Endothelial cell of umbilical vein (primary cell): ENCODE results near the gene LGI1. TPM values are rescaled to one million over a fixed set of nuclear protein-coding genes. Genes with fewer than 3 reads are reported as not detected.

Experiments used
- BruUV-seq: library from RNA; stranded (reverse); fragments of 400-500 nt; replicated peaks from 2 replicates; lab custom pipeline; 2021; lab: Mats Ljungman, UMichigan
- CTCF ChIA-PET: fragments of 300-600, 350-600 bp; sonication (Branson Sonifier 250); formaldehyde crosslinking; loops from one replicate; lab custom pipeline; 2021; ENCODE audit warnings: antibody characterized with exemption, inconsistent platforms; lab: Charles Lee
- POLR2A ChIA-PET: fragments of 300-600, 350-600 bp; sonication (Branson Sonifier 250); formaldehyde crosslinking; loops from one replicate; lab custom pipeline; 2021; ENCODE audit warnings: antibody characterized with exemption, inconsistent platforms; lab: Charles Lee
- DNase-seq: peaks from one replicate; pipeline ENCODE4 v3.0.0-alpha.2; 2011; ENCODE audit warnings: low read depth, low spot score
- FAIRE-seq: peaks from 2 replicates; lab custom pipeline; 2011; peaks lifted over from hg19 to GRCh38; lab: Jason Lieb, UNC
- H2AFZ ChIP-seq: 2 replicates; pipeline ENCODE4 v1.6.0; 2012; ENCODE audit warnings: low read depth, low read length, control low read depth, inconsistent platforms
- H3K27ac ChIP-seq: 2 replicates; pipeline ENCODE4 v1.5.1; 2011; ENCODE audit warnings: low read depth, mild to moderate bottlenecking, control low read depth, low read length, moderate library complexity; ENCODE audit not compliant: insufficient read depth
- H3K27me3 ChIP-seq, 2 experiments: 2 replicates each; pipeline versions ENCODE4 v1.6.0 to v1.6.1; 2011; ENCODE audit warnings: low read length in 2 of 2, mixed read lengths in 1 of 2; ENCODE audit not compliant: control insufficient read depth in 2 of 2, insufficient read depth in 2 of 2
- H3K36me3 ChIP-seq, 2 experiments: 2 replicates in 1 of 2; 3 replicates in 1 of 2; pipeline ENCODE4 v1.5.1; 2011; ENCODE audit warnings: low read length in 2 of 2, mild to moderate bottlenecking in 1 of 2, moderate library complexity in 1 of 2; ENCODE audit not compliant: control insufficient read depth in 2 of 2, insufficient read depth in 2 of 2; ENCODE audit errors: extremely low read depth in 1 of 2
- H3K4me1 ChIP-seq: 3 replicates; pipeline ENCODE4 v1.5.1; 2011; ENCODE audit warnings: mild to moderate bottlenecking, low read length; ENCODE audit not compliant: control insufficient read depth, insufficient read depth; ENCODE audit errors: extremely low read depth
- H3K4me2 ChIP-seq: 2 replicates; pipeline ENCODE4 v1.6.1; 2011; ENCODE audit warnings: low read length, control low read depth, mixed read lengths; ENCODE audit not compliant: insufficient read depth
- H3K4me3 ChIP-seq, 3 experiments: fragments of 200-600 bp in 1 of 3; sonication (generic), shearing (Covaris generic) in 1 of 3; replicated peaks in 1 of 3; 2 replicates each; pipeline ENCODE4 v1.5.1; 2011 to 2016; ENCODE audit warnings: control low read depth in 3 of 3, low read length in 3 of 3, mild to moderate bottlenecking in 2 of 3, inconsistent platforms in 1 of 3, low read depth in 1 of 3, moderate library complexity in 1 of 3; ENCODE audit not compliant: insufficient read depth in 1 of 3
- H3K79me2 ChIP-seq: 2 replicates; pipeline ENCODE4 v1.6.0; 2012; ENCODE audit warnings: low read length, inconsistent platforms; ENCODE audit not compliant: control insufficient read depth, insufficient read depth
- H3K9ac ChIP-seq: replicated peaks from 2 replicates; pipeline ENCODE3; 2011; ENCODE audit warnings: low read length, control low read depth; ENCODE audit not compliant: insufficient read depth; ENCODE audit errors: extremely low read depth
- H3K9me1 ChIP-seq: replicated peaks from 3 replicates; pipeline ENCODE4 v1.6.0; 2011; ENCODE audit warnings: mild to moderate bottlenecking, low read length; ENCODE audit not compliant: control insufficient read depth, insufficient read depth; ENCODE audit errors: extremely low read depth
- H3K9me3 ChIP-seq: replicated peaks from 2 replicates; pipeline ENCODE4 v1.5.1; 2012; ENCODE audit warnings: low read length, inconsistent platforms; ENCODE audit not compliant: control insufficient read depth, insufficient read depth
- H4K20me1 ChIP-seq: replicated peaks from 2 replicates; pipeline ENCODE3; 2011; ENCODE audit warnings: mild to moderate bottlenecking, low read length; ENCODE audit not compliant: control insufficient read depth, insufficient read depth; ENCODE audit errors: extremely low read depth
- EZH2 ChIP-seq: IDR thresholded peaks from 2 replicates; pipeline ENCODE4 v1.6.1; 2012; ENCODE audit warnings: borderline replicate concordance, low read depth, mild to moderate bottlenecking, moderate library complexity, low read length, inconsistent platforms; ENCODE audit not compliant: severe bottlenecking
- FOS ChIP-seq: IDR thresholded peaks from 2 replicates; pipeline ENCODE4 v1.6.1; 2011; ENCODE audit warnings: mild to moderate bottlenecking, low read length, moderate library complexity, borderline replicate concordance; ENCODE audit not compliant: insufficient read depth
- GATA2 ChIP-seq: IDR thresholded peaks from 2 replicates; pipeline ENCODE4 v1.7.0; 2011; ENCODE audit warnings: low read depth, mild to moderate bottlenecking, moderate library complexity, mixed read lengths, low read length; ENCODE audit not compliant: insufficient read length, insufficient read depth
- JUN ChIP-seq: IDR thresholded peaks from 2 replicates; pipeline ENCODE4 v1.6.1; 2011; ENCODE audit warnings: borderline replicate concordance, low read depth; ENCODE audit not compliant: insufficient read length, insufficient read depth
- MAX ChIP-seq: IDR thresholded peaks from 2 replicates; pipeline ENCODE4 v1.6.1; 2011; ENCODE audit not compliant: insufficient read depth, insufficient read length
- MYC ChIP-seq: IDR thresholded peaks from one replicate; pipeline ENCODE4 v1.6.1; 2011; ENCODE audit warnings: mild to moderate bottlenecking, low read depth, low read length
- POLR2A ChIP-seq: IDR thresholded peaks from 2 replicates; pipeline ENCODE4 v1.6.1; 2012; ENCODE audit warnings: low read depth, mild to moderate bottlenecking, control low read depth, low read length
- POLR2AphosphoS5 ChIP-seq: IDR thresholded peaks from 2 replicates; pipeline ENCODE4 v1.6.1; 2012; ENCODE audit warnings: low read depth, mild to moderate bottlenecking, control low read depth, low read length, moderate library complexity; ENCODE audit not compliant: insufficient read depth
- dilution Hi-C: fragments of 300-500 bp; cut with MboI; formaldehyde crosslinking; loops from one replicate; pipeline ENCODE4 v1.15.0; 2019; ENCODE audit warnings: low sequenced_read_pairs; ENCODE audit not compliant: extremely low pct_ligation_motif_present
- intact Hi-C: fragments of 100-400 bp; cut with micrococcal nuclease; formaldehyde crosslinking; loops from one replicate; pipeline ENCODE4 v1.10.0; 2022
- polyA plus RNA-seq, 4 experiments: library from polyadenylated mRNA; depleted of rRNA in 3 of 4; stranded (reverse) in 3 of 4; unstranded in 1 of 4; fragments of >200 nt; gene quantifications; 2 replicates each; pipeline versions ENCODE4 v1.2.1 to v1.2.3, GENCODE V29; 2011 to 2012; ENCODE audit warnings: missing spikeins in 1 of 4
- total RNA-seq: library from RNA; stranded (reverse); gene quantifications from 2 replicates; pipeline ENCODE4 v1.2.3, GENCODE V29; 2021
- TF ChIP-seq, protein P1 (sequence below), 2 donors: IDR thresholded peaks; 1 replicate in 1 of 2; 2 replicates in 1 of 2; pipeline ENCODE4 v1.5.1; 2011; ENCODE audit warnings: low read length in 2 of 2, mild to moderate bottlenecking in 2 of 2, moderate library complexity in 2 of 2, control low read depth in 1 of 2, inconsistent platforms in 1 of 2, low read depth in 1 of 2; ENCODE audit not compliant: insufficient read depth in 1 of 2; ENCODE audit errors: extremely low read depth in 1 of 2

The LGI1 gene
- total and polyA plus RNA-seq, 2 donors (not counting 3 experiments of a cell fraction or from before 2014, with no cell fraction given): not detected

DNA sequence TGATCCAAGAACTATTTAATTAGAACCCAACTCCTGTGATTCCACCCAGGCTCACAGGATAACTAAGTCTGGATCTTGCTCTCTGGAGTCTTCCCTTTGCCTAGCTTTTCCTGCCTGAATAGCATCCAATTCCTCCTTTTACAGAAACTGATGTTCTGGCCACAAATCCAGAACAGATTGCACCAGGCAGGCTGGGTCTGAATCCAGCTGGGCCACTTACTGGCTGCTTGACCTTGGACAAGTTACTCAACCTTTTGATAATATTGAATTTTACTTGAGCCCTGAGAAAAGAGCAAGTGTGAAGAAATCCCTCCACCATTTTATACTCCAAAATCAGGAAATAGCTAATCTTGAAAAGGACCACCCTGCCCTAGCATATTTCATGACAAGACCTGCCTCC lies 80.5 kb downstream of the LGI1 start:
- ChIA-PET CTCF (interaction anchor here (0.5 to 1.2 kb wide), 2 partner anchors 10 to 16 kb away, joined by 3 read pairs; no protein-coding TSS in a partner anchor), POLR2A (no interaction called here)
- Histone ChIP-seq H3K27me3 (peaks cover 0 to 3% of the 10 kb centered on the region in 2 experiments), H3K36me3 (no peaks in the 10 kb centered on the region), H3K4me1 (no peaks in the 10 kb centered on the region), H3K4me2 (no peak overlapping the region), H3K9ac (no peak overlapping the region), H2AFZ (no peak overlapping the region), H3K79me2 (no peaks in the 10 kb centered on the region), H3K27ac (no peak overlapping the region), H3K4me3 (no peak overlapping the region), H3K9me1 (no peaks in the 10 kb centered on the region), H4K20me1 (no peaks in the 10 kb centered on the region), H3K9me3 (no peaks in the 10 kb centered on the region)
- intact Hi-C loops: no loop called here
- FAIRE-seq: no peak
- BruUV-seq: no TSS peak
- dilution Hi-C loops: no loop called here
- no peak for DNase-seq
- TF ChIP-seq EZH2: no peak
- no peak for TF ChIP-seq JUN
- TF ChIP-seq MAX: no peak
- no peak for TF ChIP-seq POLR2A
- TF ChIP-seq, protein P1, sequence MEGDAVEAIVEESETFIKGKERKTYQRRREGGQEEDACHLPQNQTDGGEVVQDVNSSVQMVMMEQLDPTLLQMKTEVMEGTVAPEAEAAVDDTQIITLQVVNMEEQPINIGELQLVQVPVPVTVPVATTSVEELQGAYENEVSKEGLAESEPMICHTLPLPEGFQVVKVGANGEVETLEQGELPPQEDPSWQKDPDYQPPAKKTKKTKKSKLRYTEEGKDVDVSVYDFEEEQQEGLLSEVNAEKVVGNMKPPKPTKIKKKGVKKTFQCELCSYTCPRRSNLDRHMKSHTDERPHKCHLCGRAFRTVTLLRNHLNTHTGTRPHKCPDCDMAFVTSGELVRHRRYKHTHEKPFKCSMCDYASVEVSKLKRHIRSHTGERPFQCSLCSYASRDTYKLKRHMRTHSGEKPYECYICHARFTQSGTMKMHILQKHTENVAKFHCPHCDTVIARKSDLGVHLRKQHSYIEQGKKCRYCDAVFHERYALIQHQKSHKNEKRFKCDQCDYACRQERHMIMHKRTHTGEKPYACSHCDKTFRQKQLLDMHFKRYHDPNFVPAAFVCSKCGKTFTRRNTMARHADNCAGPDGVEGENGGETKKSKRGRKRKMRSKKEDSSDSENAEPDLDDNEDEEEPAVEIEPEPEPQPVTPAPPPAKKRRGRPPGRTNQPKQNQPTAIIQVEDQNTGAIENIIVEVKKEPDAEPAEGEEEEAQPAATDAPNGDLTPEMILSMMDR (IDR thresholded peaks at IDR 0.05; ENCODE audit: extremely low read depth in 1 of 2, insufficient read depth in 1 of 2, low read depth in 1 of 2, low read length in 2 of 2): no peak
- TF ChIP-seq POLR2AphosphoS5: no peak
- no peak for TF ChIP-seq MYC
- no peak for TF ChIP-seq FOS
- TF ChIP-seq GATA2: no peak
